GDM1 (cell line): Measurements from ENCODE around the gene ACVR2A.

Experiments
- DNase-seq: peaks from one replicate; lab custom pipeline; 2025; lab: John Stamatoyannopoulos, UW

Gene ACVR2A

DNA sequence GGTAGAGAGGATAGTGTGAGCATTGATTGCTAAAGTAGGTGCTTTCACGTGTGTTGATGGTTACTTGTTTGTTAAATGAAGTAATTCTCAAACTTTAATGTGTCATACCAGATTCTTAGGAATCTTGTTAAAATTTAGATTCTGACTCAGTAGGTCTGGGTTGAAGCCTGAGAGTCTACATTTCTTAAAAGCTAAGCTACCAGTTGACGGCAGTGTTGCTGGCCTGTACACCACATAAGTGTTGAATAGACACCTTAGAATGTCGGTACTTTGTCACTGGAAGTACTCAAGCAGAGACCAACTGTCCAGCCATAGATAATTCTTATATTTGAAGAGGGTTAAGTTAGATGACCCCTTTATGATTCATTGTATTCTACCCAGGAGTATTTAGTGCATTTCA lies 79.8 kb downstream of the ACVR2A start:
- no peak for DNase-seq

GRCh38 chr2:147925886-147926285 lies 81.1 kb downstream of the ACVR2A start:
- DNase-seq = no peak

DNA sequence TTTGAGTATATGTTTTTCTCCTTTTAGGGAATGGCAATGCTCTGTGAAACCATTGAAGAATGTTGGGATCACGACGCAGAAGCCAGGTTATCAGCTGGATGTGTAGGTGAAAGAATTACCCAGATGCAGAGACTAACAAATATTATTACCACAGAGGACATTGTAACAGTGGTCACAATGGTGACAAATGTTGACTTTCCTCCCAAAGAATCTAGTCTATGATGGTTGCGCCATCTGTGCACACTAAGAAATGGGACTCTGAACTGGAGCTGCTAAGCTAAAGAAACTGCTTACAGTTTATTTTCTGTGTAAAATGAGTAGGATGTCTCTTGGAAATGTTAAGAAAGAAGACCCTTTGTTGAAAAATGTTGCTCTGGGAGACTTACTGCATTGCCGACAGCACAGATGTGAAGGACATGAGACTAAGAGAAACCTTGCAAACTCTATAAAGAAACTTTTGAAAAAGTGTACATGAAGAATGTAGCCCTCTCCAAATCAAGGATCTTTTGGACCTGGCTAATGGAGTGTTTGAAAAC lies 82.3 kb downstream of the ACVR2A start:
- no peak for DNase-seq

- DNase-seq = no peak
Measured at GRCh38 chr2:147933931-147934330, 89.1 kb downstream of the ACVR2A start.

- DNase-seq = no peak
Measured at GRCh38 chr2:147934881-147935620, 90.2 kb downstream of the ACVR2A start.

GRCh38 chr2:147937744-147938349 lies 93.0 kb downstream of the ACVR2A start:
- DNase-seq = no peak

GRCh38 chr2:147939313-147939712 lies 94.5 kb downstream of the ACVR2A start:
- DNase-seq = no peak

- DNase-seq = no peak
Measured at GRCh38 chr2:147945660-147946059, 100.8 kb downstream of the ACVR2A start.

GRCh38 chr2:147952118-147952517 lies 107.3 kb downstream of the ACVR2A start:
- no peak for DNase-seq

DNA sequence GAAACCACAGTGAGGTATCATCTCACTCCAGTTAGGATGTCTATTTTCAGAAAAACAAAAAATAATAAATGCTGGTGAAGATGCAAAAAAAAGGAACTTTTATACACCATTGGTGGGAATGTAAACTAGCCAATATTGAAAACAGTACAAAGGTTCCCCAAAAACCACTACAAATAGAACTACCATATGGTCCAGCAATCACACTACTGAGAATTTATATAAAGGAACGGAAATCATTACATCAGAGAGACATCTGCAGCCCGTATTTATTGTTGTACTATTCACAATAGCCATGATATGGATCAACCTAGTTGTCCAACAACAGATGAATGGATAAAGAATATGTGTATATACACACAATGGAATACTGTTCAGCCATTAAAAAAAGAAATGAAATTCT lies 123.7 kb downstream of the ACVR2A start:
- DNase-seq = no peak

DNA sequence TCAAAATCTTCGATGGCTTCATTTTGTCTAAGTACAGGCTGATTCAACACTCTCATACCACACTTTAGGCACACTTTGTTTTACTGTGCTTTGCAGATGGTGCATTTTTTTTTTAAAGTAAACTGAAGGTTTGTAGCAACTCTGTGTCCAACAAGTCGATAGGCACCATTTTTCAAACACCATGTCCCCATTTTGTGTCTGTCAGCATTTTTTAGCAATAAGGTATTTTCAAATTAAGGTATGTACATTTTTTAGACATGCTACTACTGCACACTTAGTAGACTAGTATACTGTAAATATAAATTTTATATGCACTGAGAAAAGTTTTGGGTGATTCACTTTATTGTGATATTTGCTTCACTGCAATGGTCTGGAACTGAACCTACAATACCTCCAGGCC lies 131.3 kb downstream of the ACVR2A start:
- no peak for DNase-seq

DNA sequence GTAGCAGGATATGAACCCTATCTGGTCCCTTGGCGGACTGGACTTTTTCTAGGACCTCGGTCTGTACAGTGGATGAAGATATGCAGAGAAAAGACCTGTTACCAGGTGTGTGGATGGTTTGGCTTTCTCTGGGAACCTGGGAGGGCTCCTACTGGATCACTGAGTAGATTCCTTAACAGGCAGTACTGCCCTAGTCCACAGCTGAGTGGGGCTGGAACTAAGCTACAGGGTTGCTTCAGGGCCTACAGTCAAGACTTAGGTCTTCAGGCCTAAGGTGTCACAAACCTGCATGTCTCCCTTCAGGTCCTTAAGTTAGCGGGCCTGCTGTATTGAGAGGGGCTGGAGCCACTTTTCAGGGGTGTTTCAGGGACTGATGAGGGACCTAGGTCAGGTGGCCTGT lies 132.8 kb downstream of the ACVR2A start:
- no peak for DNase-seq
